Stimulated activated CD4-positive, alpha-beta T cell treated with anti-CD3 and anti-CD28 coated beads, Interleukin-15, amount 100 ng/mL, for 48 hours (primary cell): ENCODE results near the gene SRGN.
"Not testable (repeated sequence)": the region's sequence is repeated elsewhere in the genome, so short reads cannot be mapped to it uniquely, and the experiment has no call there.

Experiments
- DNase-seq, 2 donors: peaks; one replicate each; pipeline ENCODE4 v3.0.0-alpha.2; 2020; ENCODE audit warnings: low read depth in 2 of 2

The SRGN gene

GRCh38 chr10:69141304-69141703 lies 53.4 kb downstream of the SRGN start:
- no peak for DNase-seq

GRCh38 chr10:69142074-69142473 lies 54.2 kb downstream of the SRGN start:
- not testable (repeated sequence) for DNase-seq

- DNase-seq, result no peak
Measured at GRCh38 chr10:69142983-69143382, 55.1 kb downstream of the SRGN start.

GRCh38 chr10:69145329-69145728 lies 57.4 kb downstream of the SRGN start:
- no peak for DNase-seq

GRCh38 chr10:69145864-69146263 lies 58.0 kb downstream of the SRGN start:
- DNase-seq, result no peak

GRCh38 chr10:69146759-69147158 lies 58.9 kb downstream of the SRGN start:
- no peak for DNase-seq

GRCh38 chr10:69151984-69152383 lies 64.1 kb downstream of the SRGN start:
- peak in 1 of 2 donors; percentile 4 for DNase-seq

- DNase-seq, result no peak
Measured at GRCh38 chr10:69153227-69153626, 65.3 kb downstream of the SRGN start.
